ENCODE data around the gene ERFE.

The ERFE gene

GRCh38 chr2:238136820-238137537 is 21.8 kb upstream of the ERFE start:
- TF ChIP-seq CTCF (IDR thresholded peaks at IDR 0.05; ENCODE audit: unreplicated experiment in 3 of 3), result no peak
- peak overlapping the region in 1 of 3 experiments; percentile 8 for H3K27ac Mint-ChIP-seq
- no peaks in the 10 kb centered on the region for H3K27me3 Mint-ChIP-seq (ENCODE audit: low read depth)
- peaks cover 35% of the 10 kb centered on the region for H3K4me1 Mint-ChIP-seq
- no peak overlapping the region for H3K4me3 Mint-ChIP-seq
- no peaks in the 10 kb centered on the region for H3K9me3 Mint-ChIP-seq
- no peaks in the 10 kb centered on the region for H3K36me3 Mint-ChIP-seq (ENCODE audit: low read depth)

- TF ChIP-seq CTCF (IDR thresholded peaks at IDR 0.05; ENCODE audit: unreplicated experiment in 3 of 3), result no peak
- no peaks in the 10 kb centered on the region for H3K27me3 Mint-ChIP-seq (ENCODE audit: low read depth)
- peak overlapping the region in 1 of 3 experiments; percentile 38 for H3K4me3 Mint-ChIP-seq
- H3K36me3 Mint-ChIP-seq (ENCODE audit: low read depth), result no peaks in the 10 kb centered on the region
- no peaks in the 10 kb centered on the region for H3K9me3 Mint-ChIP-seq
- peak overlapping the region in 1 of 3 experiments; percentile 26 for H3K27ac Mint-ChIP-seq
- H3K4me1 Mint-ChIP-seq, result peaks cover 39% of the 10 kb centered on the region
Observed at GRCh38 chr2:238137885-238138284, 20.9 kb upstream of the ERFE start.

- peaks cover 33% of the 10 kb centered on the region for H3K4me1 Mint-ChIP-seq
- no peaks in the 10 kb centered on the region for H3K27me3 Mint-ChIP-seq (ENCODE audit: low read depth)
- peak within 1 kb of the TSS in 2 of 3 experiments; percentile 23 to 26 for H3K27ac Mint-ChIP-seq
- no peaks in the 10 kb centered on the region for H3K36me3 Mint-ChIP-seq (ENCODE audit: low read depth)
- no peaks in the 10 kb centered on the region for H3K9me3 Mint-ChIP-seq
- TF ChIP-seq CTCF (IDR thresholded peaks at IDR 0.05; ENCODE audit: unreplicated experiment in 3 of 3), result no peak
- H3K4me3 Mint-ChIP-seq, result peak within 1 kb of the TSS in 2 of 3 experiments; percentile 57 to 78
Observed at GRCh38 chr2:238138331-238139195, 20.2 kb upstream of the ERFE start, which contains the start of gene KLHL30. Gene KLHL30 (plus strand): TSS chr2:238138668. CDS start chr2:238140755, 2,087 bp downstream.

- H3K27me3 Mint-ChIP-seq (ENCODE audit: low read depth), result no peaks in the 10 kb centered on the region
- no peak overlapping the region for H3K27ac Mint-ChIP-seq
- peak overlapping the region in 2 of 3 experiments; percentile 57 to 78 for H3K4me3 Mint-ChIP-seq
- no peaks in the 10 kb centered on the region for H3K9me3 Mint-ChIP-seq
- H3K4me1 Mint-ChIP-seq, result peaks cover 36% of the 10 kb centered on the region
- peak; percentile 50 to 54 (median 52) for TF ChIP-seq CTCF (IDR thresholded peaks at IDR 0.05; ENCODE audit: unreplicated experiment in 3 of 3)
- H3K36me3 Mint-ChIP-seq (ENCODE audit: low read depth), result no peaks in the 10 kb centered on the region
Observed at GRCh38 chr2:238139196-238140039, 19.4 kb upstream of the ERFE start.

- H3K9me3 Mint-ChIP-seq, result no peaks in the 10 kb centered on the region
- H3K4me3 Mint-ChIP-seq, result peak overlapping the region in 2 of 3 experiments; percentile 57 to 78
- no peaks in the 10 kb centered on the region for H3K36me3 Mint-ChIP-seq (ENCODE audit: low read depth)
- no peaks in the 10 kb centered on the region for H3K27me3 Mint-ChIP-seq (ENCODE audit: low read depth)
- TF ChIP-seq CTCF (IDR thresholded peaks at IDR 0.05; ENCODE audit: unreplicated experiment in 3 of 3), result no peak
- H3K27ac Mint-ChIP-seq, result no peak overlapping the region
- peaks cover 36% of the 10 kb centered on the region for H3K4me1 Mint-ChIP-seq
Observed at GRCh38 chr2:238140040-238140439, 18.7 kb upstream of the ERFE start.

Measured in nephron (organoid).